ENCODE results near the gene SNRPD3.
"Not testable (repeated sequence)": the region's sequence is repeated elsewhere in the genome, so short reads cannot be mapped to it uniquely, and the experiment has no call there.

The SNRPD3 gene

DNA sequence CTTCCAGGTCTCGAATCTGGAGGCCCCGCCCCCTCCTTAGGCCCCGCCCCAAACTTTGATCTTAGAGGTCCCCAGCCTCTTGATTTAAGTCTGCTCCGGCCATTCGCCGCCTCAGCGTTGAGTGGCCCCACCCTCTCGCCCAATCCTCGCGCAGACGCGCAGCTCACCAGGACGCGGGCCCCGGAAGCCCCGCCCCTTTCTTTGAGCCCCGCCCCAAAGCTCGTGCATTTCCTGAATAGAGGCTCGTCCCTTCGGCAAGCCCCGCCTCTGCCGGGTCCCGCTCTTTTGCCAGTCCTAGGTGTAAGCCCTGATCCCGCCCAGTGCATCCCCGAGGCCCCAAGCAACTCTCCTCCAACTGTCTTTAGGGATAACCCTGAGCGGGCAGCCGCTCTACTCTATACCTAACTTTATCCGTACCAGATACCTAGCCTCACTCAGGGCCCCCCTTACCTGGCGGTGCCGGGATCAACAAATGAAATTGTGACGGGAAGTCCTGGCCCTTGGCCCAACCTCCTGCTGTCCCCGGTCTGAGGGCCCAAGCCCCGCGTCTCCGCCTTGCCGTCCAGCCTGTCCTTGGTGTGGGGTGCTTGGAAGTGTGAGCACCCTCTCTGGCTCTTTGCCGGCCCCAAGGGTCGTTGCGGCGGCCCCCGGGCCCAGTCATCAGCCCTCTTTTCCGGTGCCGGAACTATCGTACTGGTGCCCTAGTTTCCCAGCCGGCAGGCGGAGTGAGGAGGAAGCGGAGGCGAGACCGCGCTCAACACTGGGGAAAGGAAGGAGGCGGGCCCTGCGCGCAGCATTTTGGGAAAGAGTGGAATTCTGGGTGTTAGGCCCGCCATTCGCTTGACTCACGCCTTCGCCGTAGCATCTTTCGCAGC is at the start of gene SNRPD3:
Gene SNRPD3 (plus strand): TSS at position 835 of the 875 bp plus-strand sequence. CDS start 1,676 bp downstream, outside the sequence.
- DNase-seq (ENCODE audit: low read depth in 2 of 3, low spot score in 1 of 3), result peak; percentile 100

DNA sequence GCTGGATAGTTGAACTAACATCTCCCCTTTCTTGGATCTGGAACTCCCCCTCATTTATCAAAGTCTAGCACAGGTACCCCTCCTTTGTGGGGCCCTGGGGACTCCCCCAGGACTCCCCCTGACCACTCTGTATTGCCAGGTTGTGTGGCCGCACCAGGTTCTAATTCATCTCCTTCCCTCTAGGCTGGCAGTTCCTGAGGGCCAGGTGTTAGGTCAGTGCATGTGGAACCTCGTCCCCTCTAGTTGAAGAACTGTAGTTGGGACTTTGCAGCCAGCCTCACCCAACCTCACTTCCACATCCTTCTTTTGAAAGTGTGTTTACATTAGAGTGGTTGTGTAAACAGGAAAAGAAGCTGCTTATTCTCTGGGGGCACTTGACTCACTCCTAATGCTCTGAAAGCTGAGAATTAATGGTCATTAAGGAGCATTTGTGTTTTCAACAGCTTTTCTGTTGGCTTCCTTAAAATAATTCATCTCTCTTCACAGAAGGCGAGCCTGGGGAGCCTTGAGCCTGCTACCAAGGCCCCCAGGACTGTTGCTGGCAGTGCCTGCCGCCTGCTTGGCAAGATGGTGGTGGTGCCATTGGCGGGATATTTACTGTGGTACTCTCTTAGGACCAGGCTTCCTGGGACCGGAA is 48.9 kb upstream of the SNRPD3 start:
- no peak for DNase-seq (ENCODE audit: low read depth in 2 of 3, low spot score in 1 of 3)

DNA sequence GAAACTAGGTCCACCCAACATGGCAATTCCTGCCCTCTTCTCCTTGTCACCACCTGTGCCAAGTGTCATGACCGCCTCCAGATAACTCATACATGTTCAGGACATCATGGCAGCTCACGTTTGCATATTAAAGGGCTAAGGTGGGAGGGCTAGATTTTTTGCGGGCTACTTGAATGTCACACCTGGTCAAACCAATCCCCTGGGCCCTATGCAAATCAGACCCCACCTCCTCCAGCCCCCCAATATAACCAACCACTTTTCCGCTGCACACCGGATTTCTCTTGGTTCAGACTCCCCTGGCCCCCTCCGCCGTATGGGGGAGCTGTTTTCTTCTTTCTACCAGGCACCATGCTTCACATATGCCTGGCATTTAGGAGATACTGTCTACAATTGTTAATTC is 48.1 kb upstream of the SNRPD3 start:
- DNase-seq (ENCODE audit: low read depth in 2 of 3, low spot score in 1 of 3), result no peak

DNA sequence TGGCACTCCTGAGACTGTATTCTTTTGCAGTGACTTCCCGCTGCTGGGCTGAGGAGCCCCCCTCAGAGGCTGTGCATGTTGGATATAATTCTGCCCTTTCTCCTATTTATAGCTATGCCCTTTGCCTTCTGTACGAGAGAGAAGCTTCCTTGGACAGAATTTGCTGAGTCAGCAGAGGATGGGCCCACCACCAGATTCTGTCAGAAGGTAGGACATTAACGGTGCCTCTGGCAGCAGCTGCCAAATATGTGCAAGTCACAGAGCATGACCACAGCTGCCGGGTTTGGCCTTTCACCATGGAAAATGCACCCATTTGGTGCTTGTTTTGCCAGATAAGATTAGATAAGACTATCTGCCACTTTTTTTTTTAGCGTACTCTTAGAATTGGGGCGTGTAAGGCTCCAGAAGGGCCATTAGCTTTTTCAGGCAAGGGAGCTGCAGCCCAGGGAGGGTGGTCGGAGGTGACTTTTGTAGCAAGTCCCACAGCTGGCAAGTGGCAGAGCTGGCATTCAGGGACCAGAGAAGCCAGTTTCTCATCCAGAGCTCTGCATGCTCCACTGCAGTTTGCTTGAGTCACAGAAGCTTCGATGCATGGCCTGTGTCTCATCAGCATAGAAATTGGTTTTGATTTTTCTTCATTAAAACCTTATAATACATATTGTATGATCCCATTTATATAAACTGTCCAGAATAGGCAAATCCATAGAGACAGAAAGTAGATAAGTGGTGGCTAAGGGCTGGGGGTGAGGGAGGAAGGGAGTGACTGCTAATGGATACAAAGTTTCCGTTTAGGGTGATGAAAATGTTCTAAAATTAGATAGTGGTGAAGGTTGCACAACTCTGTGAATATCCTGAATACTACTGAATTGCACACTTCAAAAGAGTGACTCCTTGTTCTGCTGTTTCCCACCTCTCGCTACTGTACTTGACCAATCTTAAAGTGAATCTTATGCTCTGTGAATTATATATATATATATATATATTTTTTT is 44.9 kb upstream of the SNRPD3 start:
- no peak for DNase-seq (ENCODE audit: low read depth in 2 of 3, low spot score in 1 of 3)

DNA sequence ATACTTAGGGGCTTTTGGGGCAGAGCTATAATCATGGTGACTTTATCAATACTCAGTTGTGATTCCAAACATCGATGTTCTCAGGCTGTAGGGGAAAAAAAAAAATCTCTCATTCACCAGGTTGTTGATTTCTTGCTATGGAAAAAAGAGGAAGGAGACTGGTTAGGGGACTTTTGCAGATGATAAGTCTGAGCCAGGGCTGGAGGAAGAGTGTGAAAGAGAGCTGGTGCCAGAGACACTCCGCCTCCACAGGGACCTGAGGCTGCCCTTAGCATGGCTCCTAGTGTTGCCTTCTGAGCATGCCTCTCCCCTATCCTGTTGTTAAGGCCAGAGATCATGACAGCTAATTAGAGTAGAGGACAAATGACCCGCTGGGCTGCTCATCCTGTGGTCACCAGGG is 43.8 kb upstream of the SNRPD3 start:
- no peak for DNase-seq (ENCODE audit: low read depth in 2 of 3, low spot score in 1 of 3)

DNA sequence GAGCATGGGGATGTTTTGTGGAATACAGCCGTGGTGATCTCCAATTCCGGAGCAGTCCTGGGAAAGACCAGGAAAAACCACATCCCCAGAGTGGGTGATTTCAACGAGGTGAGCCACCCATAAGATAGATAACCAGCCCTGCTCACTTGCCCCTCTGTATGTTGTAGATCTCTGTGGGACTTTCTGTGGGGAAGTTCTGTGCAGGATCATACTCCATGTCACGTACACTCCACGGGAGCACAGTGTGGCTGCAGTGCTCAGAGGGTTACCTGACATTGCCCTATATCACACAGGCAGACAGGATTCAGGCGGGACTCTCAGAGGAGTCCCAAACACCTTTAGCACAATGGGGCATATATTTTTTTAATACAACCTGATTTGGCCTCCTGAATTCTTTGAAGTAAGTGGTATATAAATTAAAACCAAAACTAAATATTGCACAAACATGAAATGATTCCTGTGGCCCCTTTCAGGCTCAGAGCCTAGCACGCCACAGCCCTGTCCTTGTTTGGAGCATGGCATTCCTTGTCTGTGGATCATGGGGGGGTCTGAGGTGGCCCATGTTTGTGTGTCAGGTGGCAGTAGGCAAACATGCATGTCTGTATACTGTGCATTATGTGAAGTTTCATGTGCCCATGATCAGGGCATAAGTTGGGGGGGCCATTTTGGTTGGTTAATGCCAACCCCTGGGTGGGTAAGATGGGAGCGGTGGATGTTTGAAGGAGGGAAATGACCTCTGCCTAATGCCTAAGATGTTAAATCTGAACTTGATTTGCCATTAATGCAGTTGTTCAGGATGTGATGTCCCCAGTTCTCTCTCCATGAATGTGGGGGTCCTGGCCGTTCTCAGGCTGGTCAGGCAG is 42.2 kb upstream of the SNRPD3 start:
- DNase-seq (ENCODE audit: low read depth in 2 of 3, low spot score in 1 of 3), result no peak

DNA sequence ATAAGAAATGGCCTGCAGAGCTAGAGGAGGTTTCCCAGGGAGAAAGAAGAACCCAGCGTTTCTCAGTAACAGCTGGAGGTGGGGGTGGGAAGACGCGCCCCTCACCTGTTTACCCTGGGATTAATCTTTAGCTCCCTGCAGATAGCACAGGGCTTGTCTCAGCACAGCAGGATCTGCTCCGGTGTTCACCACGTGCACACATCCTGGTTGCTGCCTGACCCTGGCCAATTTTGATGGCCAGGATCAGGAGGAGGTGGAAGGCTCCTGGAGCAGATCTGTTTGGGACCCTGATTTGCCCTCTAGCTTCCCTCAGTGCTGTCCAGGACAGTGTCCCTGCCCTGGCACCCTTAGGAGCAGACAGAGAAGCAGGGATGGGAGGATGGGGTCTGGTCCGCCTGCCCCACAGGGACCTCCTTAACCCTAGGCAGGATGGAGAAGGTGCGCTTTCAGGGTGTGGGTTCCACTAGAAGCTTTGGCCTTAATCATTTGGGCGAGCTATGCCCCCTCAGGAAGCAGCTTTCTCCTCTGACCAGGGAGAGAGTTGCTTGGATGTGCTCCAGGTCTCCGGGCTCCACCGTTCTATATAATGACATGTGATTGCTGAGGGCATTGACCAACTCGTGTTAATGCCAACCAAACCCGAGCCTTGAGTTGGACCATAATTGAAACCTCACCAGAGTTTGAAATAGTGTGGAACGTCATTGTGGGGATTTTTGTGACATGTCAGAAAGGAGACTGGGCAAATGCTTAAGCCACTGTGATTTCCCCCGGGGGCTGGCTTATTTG is 41.4 kb upstream of the SNRPD3 start:
- DNase-seq (ENCODE audit: low read depth in 2 of 3, low spot score in 1 of 3), result no peak

DNA sequence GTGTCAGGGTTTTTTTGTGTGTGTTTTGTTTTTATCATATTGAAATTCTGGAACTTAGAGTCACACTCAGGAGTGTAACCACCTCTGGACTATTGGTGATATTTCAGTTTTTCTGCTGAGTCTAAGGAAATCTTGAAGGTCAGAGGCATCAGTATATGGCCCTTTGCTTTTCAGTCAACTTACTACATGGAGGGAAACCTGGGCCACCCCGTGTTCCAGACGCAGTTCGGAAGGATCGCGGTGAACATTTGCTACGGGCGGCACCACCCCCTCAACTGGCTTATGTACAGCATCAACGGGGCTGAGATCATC is 40.8 kb upstream of the SNRPD3 start:
- DNase-seq (ENCODE audit: low read depth in 2 of 3, low spot score in 1 of 3), result no peak

DNA sequence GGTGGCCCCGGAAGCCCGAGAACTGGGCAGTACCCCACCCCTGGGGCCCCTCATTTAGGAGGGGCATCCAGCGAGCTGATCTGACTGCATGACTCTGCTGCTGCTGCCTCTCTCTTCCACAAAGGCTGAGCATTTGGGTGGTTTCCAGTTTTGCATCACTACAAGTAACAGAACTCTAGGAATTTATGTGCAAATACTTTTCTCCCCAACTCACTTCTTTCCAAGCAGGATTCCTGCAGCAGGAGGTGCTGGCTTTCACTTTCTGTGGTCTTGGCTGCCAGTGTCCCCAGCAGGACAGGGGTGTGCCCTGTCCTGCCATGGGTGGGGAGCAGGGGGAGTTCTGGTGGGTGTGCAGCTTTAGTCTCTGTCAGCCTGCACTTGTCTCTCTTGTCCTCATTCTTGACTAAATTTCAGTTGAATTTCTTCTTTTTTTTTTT is 39.5 kb upstream of the SNRPD3 start:
- DNase-seq (ENCODE audit: low read depth in 2 of 3, low spot score in 1 of 3), result no peak

DNA sequence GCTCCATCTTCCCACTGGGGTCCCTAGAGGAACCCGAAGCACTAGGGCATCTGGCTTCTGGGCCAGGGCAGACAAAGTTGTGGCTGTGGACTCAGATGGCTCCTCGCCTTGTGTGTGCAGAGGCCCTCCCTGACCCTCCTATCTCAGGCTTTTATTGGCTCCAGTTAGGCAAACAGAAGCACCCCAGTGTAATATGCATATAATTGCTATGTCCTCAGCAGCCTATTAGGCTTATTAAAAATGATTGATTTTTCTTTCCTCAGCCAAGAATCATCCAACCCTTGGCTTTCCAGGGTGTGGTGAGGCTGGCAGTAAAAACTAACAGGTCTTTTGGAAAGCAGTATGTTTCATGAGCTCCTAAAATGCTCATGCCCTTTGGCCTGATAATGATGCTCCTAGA is 38.4 kb upstream of the SNRPD3 start:
- DNase-seq (ENCODE audit: low read depth in 2 of 3, low spot score in 1 of 3), result no peak

DNA sequence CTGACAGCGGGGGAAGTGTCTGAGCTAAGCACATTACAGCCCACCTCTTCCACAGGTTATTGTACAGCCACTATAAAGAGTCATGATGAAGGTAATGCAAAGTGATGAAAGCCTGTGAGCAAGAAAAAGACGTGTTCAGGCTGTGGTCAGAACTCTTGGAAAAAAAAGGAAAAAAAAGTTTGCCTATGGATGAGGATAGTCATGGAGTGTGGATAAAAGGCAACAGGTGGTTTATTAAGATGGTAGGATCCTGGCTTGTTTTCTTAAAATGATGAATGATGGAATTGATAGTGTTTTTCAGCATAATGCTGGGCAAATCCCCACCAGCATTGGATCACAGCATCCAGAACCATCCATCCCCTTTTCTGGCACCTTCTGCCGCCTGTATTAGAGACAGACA is 37.6 kb upstream of the SNRPD3 start:
- DNase-seq (ENCODE audit: low read depth in 2 of 3, low spot score in 1 of 3), result no peak

DNA sequence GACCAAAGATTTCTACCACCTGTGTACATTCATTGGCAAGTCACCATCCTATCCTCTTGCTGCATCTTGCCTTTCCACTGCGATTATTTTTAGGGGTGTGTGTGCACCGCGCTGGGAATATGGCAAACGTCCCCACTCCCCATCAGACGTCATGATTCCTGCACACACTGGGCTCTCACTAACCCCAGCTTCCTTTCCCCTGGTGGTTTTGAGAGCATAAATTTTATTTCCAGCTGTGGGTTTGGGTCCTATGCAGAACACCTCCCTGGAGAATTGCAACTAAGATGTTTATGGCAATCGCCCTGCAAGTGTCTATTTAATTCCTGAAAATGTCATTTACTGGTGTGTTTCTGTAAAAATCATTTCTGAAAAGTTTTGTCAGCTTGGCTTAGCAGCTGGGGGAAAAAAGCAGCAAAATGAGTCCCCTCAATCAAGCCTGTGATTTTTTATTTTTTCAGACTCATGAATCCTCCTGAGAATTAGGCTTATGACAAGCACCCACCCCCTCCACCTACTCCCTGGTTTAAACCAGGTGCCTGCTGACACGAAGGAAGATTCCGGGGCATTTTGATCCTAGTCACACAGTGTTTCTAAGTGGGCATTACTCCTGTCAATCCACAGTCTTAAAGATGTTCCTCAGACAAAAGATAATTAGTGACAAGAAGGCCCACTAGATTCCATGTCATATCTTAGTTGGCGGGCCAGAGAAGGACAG is 36.9 kb upstream of the SNRPD3 start:
- no peak for DNase-seq (ENCODE audit: low read depth in 2 of 3, low spot score in 1 of 3)

DNA sequence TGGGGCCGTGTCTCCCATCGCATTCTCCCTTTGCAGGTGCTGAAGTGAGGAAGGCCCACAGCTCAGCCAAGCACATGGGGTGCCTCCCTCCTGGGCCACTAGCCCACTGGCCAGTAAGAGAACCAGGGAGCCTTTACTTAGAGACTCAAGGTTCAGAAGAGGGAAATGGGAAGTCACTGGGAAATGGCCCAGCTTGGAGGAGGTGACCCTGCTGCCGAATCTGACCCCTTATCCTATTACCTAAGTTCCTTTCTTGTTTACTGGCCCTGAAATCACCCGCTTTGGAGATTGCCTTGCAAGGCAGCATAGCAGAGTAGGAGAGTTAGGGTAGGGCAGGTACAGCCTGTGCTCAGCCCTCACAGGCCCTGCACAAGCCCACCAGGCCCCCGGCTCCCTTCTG is 36.3 kb upstream of the SNRPD3 start:
- DNase-seq (ENCODE audit: low read depth in 2 of 3, low spot score in 1 of 3), result no peak

DNA sequence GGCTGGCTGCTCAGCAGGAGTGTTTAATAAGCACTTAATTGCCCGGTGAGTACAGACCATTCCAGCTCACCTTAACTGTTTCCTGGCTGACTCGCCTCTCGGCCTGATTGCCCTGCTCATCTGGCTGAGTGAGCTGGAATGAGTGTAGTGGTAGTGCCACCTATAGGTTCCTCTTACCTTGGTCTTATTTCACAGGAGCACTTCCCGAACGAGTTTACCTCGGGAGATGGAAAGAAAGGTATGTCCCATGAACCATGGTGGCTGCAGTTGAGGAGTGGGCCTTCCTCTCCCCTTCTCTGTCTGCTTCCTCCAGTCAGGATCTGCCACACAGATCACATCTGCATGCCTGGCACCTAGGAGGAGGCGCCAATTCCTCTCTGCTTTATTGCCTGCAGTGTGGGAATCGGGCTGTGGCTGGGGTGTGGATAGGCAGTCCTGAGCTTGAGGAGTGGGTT is 34.0 kb upstream of the SNRPD3 start:
- DNase-seq (ENCODE audit: low read depth in 2 of 3, low spot score in 1 of 3), result peak; percentile 15 to 32 (median 19)

DNA sequence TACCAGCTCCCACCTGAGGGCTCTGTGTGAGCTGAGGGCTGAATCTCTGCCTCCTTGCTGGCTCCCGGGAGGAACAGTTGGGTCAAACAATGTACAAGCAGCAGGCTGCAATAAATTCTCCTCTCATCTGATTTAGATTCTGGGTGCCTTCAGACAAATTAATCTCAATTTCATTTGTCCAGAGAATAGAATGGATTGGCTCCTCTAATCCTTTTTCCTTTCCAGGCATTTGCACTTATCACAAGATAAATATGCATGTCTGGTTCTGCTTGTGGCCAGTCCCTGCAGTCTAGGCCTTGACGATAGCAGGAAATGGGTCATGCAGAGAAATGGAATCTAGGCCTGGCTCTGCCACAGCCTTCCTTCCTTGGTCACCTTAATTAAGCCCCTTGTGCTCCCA is 31.9 kb upstream of the SNRPD3 start:
- no peak for DNase-seq (ENCODE audit: low read depth in 2 of 3, low spot score in 1 of 3)

DNA sequence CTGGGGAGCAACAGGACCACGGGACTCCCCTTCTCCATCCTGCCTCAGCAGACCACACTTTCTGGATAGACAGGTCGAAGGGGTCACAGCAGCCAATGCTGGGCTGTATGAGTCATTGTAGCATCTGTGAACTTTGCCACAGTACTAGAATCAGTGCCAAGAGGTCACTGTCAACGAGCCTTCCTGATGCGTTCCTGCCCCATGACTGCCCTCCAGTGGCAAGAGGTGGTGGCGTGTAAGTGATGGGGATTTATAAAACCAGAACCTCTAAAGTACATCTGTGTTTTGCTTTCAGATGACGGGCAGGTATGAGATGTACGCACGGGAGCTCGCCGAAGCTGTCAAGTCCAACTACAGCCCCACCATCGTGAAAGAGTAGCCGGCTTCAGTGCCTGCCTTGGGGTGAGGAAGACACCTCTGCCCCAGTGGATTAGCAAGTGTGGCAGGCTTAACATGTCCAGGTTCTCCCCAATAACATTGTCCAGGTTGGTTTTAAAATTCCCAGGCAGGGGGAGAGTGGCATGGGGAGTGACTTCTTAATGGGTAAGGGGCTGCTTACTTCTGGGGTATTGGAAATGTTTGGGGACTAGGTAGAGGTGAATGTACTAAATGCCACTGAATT is 30.3 kb upstream of the SNRPD3 start:
- peak; percentile 69 to 87 (median 77) for DNase-seq (ENCODE audit: low read depth in 2 of 3, low spot score in 1 of 3)

DNA sequence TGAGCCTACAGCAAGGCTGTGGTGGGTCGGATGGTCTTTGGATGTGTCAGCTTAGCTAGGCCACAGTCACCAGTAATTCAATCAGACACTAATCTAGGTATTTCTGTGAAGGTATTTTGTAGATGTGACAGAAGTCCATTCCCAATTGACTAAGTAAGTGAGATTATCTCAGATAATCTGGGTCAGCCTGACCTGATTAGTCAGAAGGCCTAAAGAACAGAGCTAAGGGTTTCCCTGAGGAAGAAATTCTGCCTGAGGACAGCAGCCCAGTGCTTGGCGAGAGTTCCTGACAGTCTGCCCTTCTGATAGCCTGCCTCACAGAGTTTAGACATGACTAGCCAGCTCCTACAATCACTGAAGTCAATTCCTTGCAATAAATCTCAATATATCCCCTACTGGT is 29.6 kb upstream of the SNRPD3 start:
- no peak for DNase-seq (ENCODE audit: low read depth in 2 of 3, low spot score in 1 of 3)

DNA sequence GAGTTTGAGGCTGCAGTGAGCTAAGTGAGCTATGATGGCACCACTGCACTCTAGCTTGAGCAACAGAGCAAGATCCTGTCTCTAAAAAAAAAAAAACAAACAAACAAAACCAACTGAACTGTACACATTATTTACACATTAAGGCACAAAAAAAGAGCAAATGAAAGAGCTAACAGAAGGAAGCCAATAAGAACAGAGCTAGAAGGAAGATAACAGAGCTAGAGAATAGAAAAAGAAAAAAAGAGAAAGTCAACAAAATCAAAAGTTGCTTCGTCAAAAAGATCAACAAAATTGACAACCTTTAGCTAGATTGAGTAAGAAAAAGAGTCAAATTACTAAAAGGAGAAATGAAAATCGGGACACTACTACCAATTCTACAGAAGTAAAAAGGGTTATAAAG is 25.9 kb upstream of the SNRPD3 start:
- DNase-seq (ENCODE audit: low read depth in 2 of 3, low spot score in 1 of 3), result no peak

DNA sequence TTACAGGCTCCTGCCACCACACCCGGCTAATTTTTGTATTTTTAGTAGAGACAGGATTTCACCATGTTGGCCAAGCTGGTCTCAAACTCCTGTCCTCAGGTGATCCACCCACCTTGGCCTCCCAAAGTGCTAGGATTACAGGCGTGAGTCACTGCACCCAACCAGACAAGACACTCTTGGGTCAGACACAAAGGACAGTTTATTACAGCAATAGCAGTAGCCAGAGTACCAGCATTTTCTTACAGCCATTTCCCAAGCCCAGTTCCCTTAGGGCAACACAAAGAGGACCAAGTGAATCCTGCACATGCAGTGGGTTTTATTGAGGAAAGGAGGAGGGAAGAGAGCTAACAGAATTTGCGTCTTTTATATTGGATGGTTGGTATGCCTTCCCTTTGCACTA is 24.8 kb upstream of the SNRPD3 start:
- not testable (repeated sequence) for DNase-seq (ENCODE audit: low read depth in 2 of 3, low spot score in 1 of 3)

All from stimulated activated CD4-positive, alpha-beta T cell treated with anti-CD3 and anti-CD28 coated beads, Interleukin-12 subunit alpha, Interleukin-12 subunit beta, amount 100 ng/mL, for 48 hours (primary cell).